PC-9 (cell line): ENCODE results near the gene FOXN3. TPM values are rescaled to one million over a fixed set of nuclear protein-coding genes. Genes with fewer than 3 reads are reported as not detected.

ENCODE experiments used
- BruUV-seq: library from RNA; stranded (reverse); fragments of 400-500 nt; replicated peaks from 2 replicates; lab custom pipeline; 2021; lab: Mats Ljungman, UMichigan
- CTCF ChIA-PET: fragments of 300-600 bp; sonication (Branson Sonifier 250); formaldehyde crosslinking; loops from one replicate; lab custom pipeline; 2022; ENCODE audit warnings: antibody characterized with exemption; lab: Charles Lee
- POLR2A ChIA-PET: fragments of 300-600 bp; sonication (Branson Sonifier 250); formaldehyde crosslinking; loops from one replicate; lab custom pipeline; 2022; ENCODE audit warnings: antibody characterized with exemption; ENCODE audit not compliant: unreplicated experiment; lab: Charles Lee
- DNase-seq, 2 experiments: peaks; one replicate each; pipeline versions ENCODE4 v3.0.0 to v3.0.0-alpha.2; 2015 to 2022; ENCODE audit warnings: mixed read lengths in 1 of 2
- H2AFZ ChIP-seq: fragments of 200-600 bp; sonication (generic); 2 replicates; pipeline ENCODE4 v1.8.1; 2017; ENCODE audit warnings: antibody characterized with exemption
- H3F3A ChIP-seq: fragments of 200-600 bp; sonication (generic); 2 replicates; pipeline ENCODE4 v1.8.1; 2017; ENCODE audit warnings: antibody characterized with exemption, mild to moderate bottlenecking, low read depth; ENCODE audit not compliant: insufficient read depth
- H3K27ac ChIP-seq: fragments of 200-600 bp; sonication (generic); 2 replicates; pipeline ENCODE4 v1.6.1; 2016; ENCODE audit warnings: mixed run types
- H3K27me3 ChIP-seq: fragments of 200-600 bp; sonication (generic); 2 replicates; pipeline ENCODE4 v1.6.1; 2016; ENCODE audit warnings: low read depth, mixed run types; ENCODE audit not compliant: insufficient read depth
- H3K36me3 ChIP-seq: fragments of 200-600 bp; sonication (generic); 2 replicates; pipeline ENCODE4 v1.6.1; 2016; ENCODE audit warnings: low read depth, mixed run types
- H3K4me1 ChIP-seq: fragments of 200-600 bp; sonication (generic); replicated peaks from 2 replicates; pipeline ENCODE4 v1.6.1; 2016; ENCODE audit warnings: mixed run types; ENCODE audit not compliant: insufficient read depth
- H3K4me2 ChIP-seq: fragments of 200-600 bp; sonication (generic); 2 replicates; pipeline ENCODE4 v1.6.1; 2017; ENCODE audit warnings: mixed run types
- H3K4me3 ChIP-seq: fragments of 200-600 bp; sonication (generic); 2 replicates; pipeline ENCODE4 v1.6.1; 2016; ENCODE audit warnings: mixed run types
- H3K79me2 ChIP-seq: fragments of 200-600 bp; sonication (generic); 2 replicates; pipeline ENCODE4 v1.6.1; 2017; ENCODE audit warnings: low read depth, mixed run types
- H3K9me2 ChIP-seq: fragments of 200-600 bp; sonication (generic); 2 replicates; pipeline ENCODE4 v1.8.1; 2017; ENCODE audit warnings: mild to moderate bottlenecking; ENCODE audit not compliant: insufficient read depth
- H3K9me3 ChIP-seq: fragments of 200-600 bp; sonication (generic); 2 replicates; pipeline ENCODE4 v1.8.1; 2016; ENCODE audit warnings: low read depth; ENCODE audit not compliant: insufficient read depth
- H4K20me1 ChIP-seq: fragments of 200-600 bp; sonication (generic); 2 replicates; pipeline ENCODE4 v1.8.1; 2017; ENCODE audit not compliant: insufficient read depth
- CTCF ChIP-seq: fragments of 200-600 bp; sonication (generic); conservative IDR thresholded peaks from 2 replicates; pipeline ENCODE4 v1.6.1; 2017; ENCODE audit warnings: mixed run types, antibody characterized with exemption, mild to moderate bottlenecking, moderate library complexity
- EZH2 ChIP-seq: fragments of 200-600 bp; sonication (generic); IDR thresholded peaks from 2 replicates; pipeline ENCODE4 v1.8.0; 2017; ENCODE audit warnings: antibody characterized with exemption, low read depth
- intact Hi-C: fragments of 100-400 bp; cut with micrococcal nuclease; formaldehyde crosslinking; loops from one replicate; pipeline ENCODE4 v1.10.0; 2022; ENCODE audit not compliant: unreplicated experiment
- total RNA-seq: library from RNA; stranded (reverse); gene quantifications from 2 replicates; pipeline ENCODE4 v1.2.3, GENCODE V29; 2021

FOXN3 gene
- total RNA-seq, 1 experiment from 2014 or later: 4.2 TPM

DNA sequence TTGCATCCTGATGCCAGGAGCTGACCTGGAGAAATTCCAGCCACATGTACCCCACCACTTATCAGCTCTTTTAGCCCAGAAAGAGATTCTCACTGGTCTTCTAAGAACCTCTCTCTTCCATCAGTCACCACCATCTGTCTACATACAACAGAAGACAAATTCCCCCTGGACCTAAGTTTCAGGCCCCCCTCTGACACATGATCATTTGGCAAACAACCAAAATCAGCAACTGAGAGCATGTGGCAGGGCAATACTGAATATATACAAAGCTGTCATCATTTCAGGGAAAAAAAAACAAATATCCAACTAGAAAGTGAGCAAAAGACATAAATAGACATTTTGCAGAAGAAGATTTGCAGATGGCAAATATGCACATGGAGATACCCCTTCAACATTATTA is 180.2 kb downstream of the FOXN3 start:
- TF ChIP-seq EZH2 (no peak), CTCF (no peak)
- DNase-seq: no peak
- no peaks in the 10 kb centered on the region for H4K20me1 ChIP-seq
- no peak overlapping the region for H3K27ac ChIP-seq
- no peak overlapping the region for H3K4me3 ChIP-seq
- H3K36me3 ChIP-seq: no peaks in the 10 kb centered on the region
- H2AFZ ChIP-seq: no peak overlapping the region
- H3K9me2 ChIP-seq: no peaks in the 10 kb centered on the region
- H3K79me2 ChIP-seq: no peaks in the 10 kb centered on the region
- intact Hi-C loops: loop anchor here (5.0 kb wide), 1 partner anchor 195 kb away; no protein-coding TSS in a partner anchor
- no peaks in the 10 kb centered on the region for H3K4me1 ChIP-seq
- peaks cover 29% of the 10 kb centered on the region; the same call in 1 of the 2 replicates for H3K27me3 ChIP-seq
- H3F3A ChIP-seq: no peaks in the 10 kb centered on the region
- H3K9me3 ChIP-seq: no peaks in the 10 kb centered on the region
- no peak overlapping the region for H3K4me2 ChIP-seq
- ChIA-PET POLR2A (no interaction called here), CTCF (no interaction called here)
- BruUV-seq: no TSS peak

- no peaks in the 10 kb centered on the region for H3K4me1 ChIP-seq
- H3K36me3 ChIP-seq: no peaks in the 10 kb centered on the region
- no peaks in the 10 kb centered on the region for H3K79me2 ChIP-seq
- H3K4me3 ChIP-seq: no peak overlapping the region
- H3K9me3 ChIP-seq: no peaks in the 10 kb centered on the region
- H3K27me3 ChIP-seq: peaks cover 55% of the 10 kb centered on the region
- no peaks in the 10 kb centered on the region for H4K20me1 ChIP-seq
- H2AFZ ChIP-seq: no peak overlapping the region
- BruUV-seq: no TSS peak
- H3F3A ChIP-seq: no peaks in the 10 kb centered on the region
- CTCF ChIA-PET: no interaction called here
- TF ChIP-seq CTCF: no peak
- no peak for TF ChIP-seq EZH2
- intact Hi-C loops: no loop called here
- H3K9me2 ChIP-seq: no peaks in the 10 kb centered on the region
- POLR2A ChIA-PET: no interaction called here
- H3K4me2 ChIP-seq: no peak overlapping the region
- no peak for DNase-seq
- H3K27ac ChIP-seq: no peak overlapping the region
These were observed 183.8 kb downstream of the FOXN3 start for GRCh38 chr14:89233184-89233583.

DNA sequence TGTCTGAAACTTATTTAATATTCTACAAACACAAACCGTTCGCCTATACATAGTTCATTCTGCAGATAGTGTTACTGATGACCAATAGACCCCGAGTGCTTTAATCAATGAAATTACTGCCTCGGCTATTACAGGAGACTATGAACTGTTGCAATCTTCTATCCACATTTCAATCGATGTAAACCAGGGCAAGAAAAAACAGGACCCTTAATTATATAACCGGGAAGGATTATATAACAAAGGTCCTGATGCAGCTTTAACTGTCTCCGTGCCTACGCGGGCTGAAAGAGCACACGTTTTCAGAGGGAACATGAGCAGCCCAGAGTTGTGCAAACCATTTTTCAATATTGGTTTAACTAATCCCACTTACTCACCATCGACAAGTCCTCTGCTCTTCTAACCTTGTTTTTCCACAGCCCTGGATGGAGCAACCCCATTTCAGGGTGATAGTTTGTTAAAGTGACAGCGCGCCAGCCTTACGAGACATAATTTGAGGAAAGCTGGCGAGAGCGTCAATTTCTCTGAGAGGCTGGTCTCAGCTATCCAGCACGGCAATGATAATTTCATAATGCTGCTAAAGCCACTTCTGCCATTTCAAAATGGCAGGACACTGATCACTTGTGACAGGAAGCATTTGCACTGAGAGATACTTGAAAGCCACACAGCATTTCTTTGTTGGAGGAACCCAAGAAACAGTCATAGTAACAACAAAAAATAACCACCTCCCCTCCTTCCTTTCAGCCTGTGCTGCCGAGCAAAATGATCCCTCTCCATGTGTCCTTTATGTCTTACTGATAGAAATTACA is 184.6 kb downstream of the FOXN3 start:
- Histone ChIP-seq H4K20me1 (no peaks in the 10 kb centered on the region), H3K9me2 (no peaks in the 10 kb centered on the region), H3K9me3 (no peaks in the 10 kb centered on the region), H3F3A (no peaks in the 10 kb centered on the region), H3K36me3 (no peaks in the 10 kb centered on the region), H3K79me2 (no peaks in the 10 kb centered on the region), H2AFZ (no peak overlapping the region), H3K27me3 (peaks cover 55% of the 10 kb centered on the region), H3K4me1 (no peaks in the 10 kb centered on the region), H3K4me3 (no peak overlapping the region), H3K27ac (no peak overlapping the region), H3K4me2 (no peak overlapping the region)
- TF ChIP-seq EZH2: no peak
- no peak for TF ChIP-seq CTCF
- no peak for DNase-seq
- intact Hi-C loops: no loop called here
- ChIA-PET CTCF (no interaction called here), POLR2A (no interaction called here)
- BruUV-seq: no TSS peak
